Fibroblast of skin of right biceps (primary cell): ENCODE measurements around the gene ADSS1.

Experiments used
- DNase-seq: peaks from one replicate; pipeline ENCODE4 v3.0.0-alpha.2; 2013

ADSS1 gene

DNA sequence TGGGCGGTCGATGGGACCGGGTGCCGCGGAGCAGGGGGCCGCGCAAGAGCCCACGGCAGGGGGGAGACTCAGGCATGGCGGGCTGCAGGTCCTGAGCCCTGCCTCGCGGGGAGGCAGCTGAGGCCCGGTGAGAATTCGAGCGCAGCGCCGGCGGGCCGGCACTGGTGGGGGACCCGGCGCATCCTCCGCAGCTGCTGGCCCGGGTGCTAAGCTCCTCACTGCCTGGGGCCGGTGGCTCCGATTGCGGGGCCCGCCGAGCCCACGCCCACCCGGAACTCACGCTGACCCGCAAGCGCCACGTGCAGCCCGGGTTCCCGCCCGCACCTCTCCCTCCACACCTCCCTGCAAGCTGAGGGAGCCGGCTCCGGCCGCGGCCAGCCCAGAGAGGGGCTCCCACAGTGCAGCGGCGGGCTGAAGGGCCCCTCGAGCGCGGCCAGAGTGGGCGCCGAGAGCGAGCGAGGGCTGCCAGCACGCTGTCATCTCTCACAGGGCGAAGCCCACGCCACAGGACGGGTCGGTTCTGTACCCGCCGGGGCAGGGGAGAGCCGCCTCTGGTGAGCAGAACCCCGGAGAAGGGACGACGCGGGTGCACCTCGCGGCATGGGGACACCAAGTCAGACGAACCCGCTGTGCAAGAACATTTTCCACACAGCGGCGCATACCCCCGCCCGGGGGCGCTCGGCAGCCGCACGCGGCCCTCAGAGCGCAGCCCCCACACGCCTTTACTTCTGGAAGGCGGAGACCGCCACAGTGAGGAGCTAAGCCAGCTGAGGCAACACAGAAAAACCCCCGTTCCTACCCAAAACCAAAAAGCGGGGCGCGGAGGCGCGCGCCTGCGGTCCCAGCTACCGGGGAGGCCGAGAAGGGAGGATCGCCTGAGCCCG, 27.8 kb downstream of the ADSS1 start:
- DNase-seq = no peak

DNA sequence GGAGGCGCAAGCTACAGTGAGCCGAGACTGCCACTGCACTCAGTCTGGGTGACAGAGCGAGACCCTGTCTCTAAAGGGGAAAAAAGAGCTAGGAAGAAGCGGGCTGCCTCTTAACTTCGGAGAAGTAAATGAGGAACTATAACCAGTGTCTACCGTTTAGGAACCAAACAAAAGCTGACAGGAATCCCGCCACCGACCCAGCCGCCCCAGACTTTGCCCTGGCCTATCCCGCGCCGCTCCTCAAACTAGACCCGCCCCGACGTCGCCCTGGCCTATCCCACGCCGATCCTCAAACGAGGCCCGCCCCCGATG, 28.4 kb downstream of the ADSS1 start:
- no peak for DNase-seq

DNA sequence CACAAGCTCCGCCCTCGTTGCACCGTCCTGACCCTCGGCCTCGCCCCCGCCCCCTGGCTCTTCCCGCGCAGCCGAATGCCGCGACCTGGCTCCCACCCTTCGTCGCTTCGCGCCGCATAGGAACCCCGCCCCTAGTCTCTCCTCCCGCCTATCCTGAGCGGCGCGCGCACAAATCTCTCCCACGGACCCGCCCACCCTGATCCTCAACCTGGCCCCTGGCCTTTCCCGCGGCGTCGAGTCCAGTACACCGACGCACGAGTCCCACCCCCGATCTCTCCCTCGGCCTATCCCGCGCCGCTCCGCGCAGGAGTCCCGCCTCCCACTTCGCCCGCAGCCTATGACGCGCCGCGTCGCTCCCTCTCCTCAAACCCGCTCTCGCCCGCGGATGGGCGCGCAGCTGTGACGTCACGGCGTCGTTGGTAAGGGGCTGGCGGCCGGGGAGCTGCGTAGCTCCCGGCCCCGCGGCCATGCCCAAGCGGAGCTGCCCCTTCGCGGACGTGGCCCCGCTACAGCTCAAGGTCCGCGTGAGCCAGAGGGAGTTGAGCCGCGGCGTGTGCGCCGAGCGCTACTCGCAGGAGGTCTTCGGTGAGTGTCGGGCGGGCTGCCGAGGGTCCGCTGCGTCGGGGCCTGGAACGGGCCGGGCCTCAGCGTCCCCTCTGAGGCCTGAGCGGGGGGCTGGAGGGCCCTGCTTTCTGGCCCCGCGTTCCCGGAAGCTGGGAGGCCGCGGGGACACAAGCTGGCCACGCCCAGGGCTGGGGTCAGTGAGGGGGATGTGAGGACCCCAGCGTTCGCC, 28.9 kb downstream of the ADSS1 start, which contains the start of gene SIVA1:
Gene SIVA1 (plus strand): TSS at position 413 of the 793 bp plus-strand sequence. CDS start 55 bp downstream, at position 468.
- DNase-seq = peak; percentile 99

DNA sequence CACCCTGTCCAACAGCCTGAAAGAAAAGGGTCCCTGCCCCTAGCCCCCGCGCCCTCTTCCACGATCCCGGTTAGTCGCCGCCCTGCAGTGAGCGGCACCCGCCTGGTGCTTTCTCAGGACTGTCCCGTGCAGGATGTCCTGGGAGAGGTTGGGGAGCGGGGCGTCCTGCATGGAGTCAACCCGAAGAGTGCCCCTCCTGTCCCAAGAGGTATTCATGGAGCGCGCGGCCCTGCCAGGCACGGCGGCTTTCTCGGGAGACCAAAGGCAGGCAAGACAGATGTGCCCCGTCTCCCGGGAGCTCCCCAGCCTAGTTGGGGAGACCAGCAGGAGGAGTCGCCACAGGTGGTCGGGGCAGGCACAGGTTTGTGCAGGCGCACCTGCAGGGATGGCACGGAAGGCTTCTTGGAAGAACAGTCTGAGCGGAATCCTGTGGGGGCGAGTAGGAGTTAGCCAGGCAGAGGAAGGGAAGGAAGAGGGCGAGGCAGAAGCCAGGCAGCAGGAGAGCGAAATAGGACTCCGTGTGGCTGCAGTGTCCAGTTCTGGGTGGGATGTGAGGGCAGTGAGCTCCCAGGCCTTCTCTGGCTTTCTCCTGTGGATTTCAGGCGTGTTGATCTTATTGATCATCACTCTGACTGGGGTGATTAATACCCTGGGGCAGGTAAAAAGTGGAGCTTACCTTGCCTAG, 29.6 kb downstream of the ADSS1 start:
- DNase-seq = no peak

DNA sequence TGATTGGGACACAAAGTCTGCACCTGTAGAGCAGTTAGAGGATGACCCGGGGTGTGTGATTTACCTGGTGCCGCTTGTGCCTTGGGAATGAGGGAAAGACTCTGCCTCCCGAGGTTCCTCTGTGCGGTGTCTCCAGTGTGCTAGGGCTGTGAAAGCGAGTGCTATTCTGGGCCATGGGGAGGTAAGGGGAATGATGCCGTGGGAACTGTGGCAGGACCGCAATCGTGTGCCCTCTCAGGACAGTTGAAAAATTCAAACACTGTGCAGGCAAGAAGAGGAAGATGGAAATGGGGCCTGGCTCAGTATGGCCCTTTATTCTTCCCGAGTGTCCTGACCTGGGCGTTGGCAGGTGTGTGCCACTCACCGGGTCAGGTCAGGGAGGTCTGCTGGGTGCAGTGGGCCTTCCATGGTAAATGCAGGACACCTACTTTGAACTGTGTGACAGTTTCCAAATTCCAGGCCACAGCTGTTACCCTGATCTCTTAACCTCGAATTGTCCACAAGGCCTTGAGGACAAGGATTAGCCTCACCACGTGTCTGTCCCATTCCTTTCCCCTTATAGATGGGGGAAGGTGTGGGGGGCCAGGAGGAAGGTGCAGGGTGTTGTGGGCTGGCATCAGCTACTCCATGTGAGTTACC, 30.3 kb downstream of the ADSS1 start:
- no peak for DNase-seq

DNA sequence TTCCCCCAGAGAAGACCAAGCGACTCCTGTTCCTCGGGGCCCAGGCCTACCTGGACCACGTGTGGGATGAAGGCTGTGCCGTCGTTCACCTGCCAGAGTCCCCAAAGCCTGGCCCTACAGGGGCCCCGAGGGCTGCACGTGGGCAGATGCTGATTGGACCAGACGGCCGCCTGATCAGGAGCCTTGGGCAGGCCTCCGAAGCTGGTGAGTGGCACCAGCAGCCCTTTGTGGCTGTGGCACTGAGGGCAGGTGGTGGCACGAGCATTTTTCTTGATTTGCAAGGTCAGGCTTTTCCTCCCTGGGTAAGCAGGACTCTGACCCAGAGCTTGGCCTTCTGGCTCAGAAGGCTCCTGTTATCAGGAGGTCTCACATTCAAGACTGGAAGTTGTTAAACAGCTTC, 31.6 kb downstream of the ADSS1 start:
- no peak for DNase-seq

DNA sequence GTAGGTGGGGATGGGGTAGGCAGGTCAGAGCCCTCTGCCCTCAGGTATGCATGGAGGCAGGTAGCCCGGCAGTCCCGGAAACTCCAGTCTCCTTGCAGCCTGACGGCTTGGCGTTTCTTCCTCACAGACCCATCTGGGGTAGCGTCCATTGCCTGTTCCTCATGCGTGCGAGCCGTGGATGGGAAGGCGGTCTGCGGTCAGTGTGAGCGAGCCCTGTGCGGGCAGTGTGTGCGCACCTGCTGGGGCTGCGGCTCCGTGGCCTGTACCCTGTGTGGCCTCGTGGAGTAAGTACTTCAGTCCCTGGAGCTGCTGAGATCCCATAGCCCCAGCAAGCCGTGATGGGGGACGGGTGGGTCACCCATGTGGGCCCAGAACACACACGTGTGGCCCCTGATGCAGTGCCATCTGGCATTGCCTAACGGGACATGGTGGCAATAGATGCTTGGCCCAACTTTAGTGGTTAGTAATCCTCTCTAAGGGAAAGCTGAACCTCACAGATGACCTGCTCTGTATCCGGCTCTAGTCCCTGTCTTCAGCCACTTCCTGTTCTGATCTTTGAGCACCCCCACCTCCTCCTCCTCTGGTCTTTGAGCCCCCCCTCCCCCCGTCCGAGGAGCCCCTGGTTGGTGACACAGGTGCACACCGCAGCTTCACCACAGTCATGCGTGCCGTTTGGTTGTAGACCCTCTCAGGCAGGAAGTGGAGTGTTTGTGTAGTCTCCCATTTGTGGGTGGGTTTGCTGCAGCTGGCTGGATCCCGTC, 32.6 kb downstream of the ADSS1 start:
- DNase-seq = no peak

DNA sequence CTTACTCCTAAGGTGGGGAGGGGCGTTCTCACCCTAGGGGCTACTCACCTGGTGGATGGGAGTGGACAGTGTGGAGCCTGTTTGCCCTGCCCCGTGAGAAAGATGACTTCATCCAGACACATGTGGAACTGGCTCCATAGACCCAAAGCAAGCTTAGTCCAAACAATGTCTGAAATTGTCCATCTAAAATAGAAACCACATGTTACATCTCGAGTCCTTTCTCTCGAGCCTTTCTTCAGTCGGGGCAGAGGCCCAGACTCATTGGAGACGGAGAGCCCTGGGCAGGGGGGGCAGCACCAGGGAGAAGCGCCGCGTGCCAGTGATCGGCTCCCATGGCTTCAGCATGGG, 33.2 kb downstream of the ADSS1 start:
- no peak for DNase-seq

DNA sequence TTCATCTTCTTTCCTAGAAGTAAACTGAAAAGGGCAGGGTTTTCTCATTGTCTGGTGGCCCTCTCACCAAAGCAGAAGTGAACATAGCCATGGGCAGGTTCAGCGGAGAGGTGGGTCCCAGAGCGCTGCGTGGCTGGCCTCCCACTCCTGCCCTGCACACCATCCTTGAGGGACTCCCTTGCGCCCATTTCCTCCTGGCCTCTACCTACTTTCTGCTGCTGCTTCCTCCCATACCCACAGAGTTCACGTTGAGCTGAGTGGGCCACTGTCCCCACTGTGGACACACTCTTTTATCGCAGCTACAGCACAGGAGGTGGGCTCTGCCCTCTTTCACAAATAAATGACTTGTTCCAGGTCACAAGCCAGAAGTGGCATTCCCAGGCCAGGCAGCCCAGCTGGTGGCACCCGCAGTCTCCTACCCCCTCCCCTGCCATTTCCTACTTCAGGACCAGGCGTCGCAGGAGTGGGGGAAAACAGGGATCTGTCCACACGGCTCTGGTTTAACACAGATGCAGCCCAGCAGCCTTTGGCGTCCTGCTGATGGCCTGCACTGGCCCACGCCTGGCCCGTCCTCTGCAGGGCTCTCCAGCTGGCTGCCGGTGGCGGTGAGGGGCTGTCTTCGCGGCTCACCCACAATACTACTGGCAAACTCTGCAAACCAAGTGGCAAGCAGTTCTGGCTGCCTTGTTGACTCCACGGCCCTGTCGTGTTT, 33.8 kb downstream of the ADSS1 start:
- no peak for DNase-seq

DNA sequence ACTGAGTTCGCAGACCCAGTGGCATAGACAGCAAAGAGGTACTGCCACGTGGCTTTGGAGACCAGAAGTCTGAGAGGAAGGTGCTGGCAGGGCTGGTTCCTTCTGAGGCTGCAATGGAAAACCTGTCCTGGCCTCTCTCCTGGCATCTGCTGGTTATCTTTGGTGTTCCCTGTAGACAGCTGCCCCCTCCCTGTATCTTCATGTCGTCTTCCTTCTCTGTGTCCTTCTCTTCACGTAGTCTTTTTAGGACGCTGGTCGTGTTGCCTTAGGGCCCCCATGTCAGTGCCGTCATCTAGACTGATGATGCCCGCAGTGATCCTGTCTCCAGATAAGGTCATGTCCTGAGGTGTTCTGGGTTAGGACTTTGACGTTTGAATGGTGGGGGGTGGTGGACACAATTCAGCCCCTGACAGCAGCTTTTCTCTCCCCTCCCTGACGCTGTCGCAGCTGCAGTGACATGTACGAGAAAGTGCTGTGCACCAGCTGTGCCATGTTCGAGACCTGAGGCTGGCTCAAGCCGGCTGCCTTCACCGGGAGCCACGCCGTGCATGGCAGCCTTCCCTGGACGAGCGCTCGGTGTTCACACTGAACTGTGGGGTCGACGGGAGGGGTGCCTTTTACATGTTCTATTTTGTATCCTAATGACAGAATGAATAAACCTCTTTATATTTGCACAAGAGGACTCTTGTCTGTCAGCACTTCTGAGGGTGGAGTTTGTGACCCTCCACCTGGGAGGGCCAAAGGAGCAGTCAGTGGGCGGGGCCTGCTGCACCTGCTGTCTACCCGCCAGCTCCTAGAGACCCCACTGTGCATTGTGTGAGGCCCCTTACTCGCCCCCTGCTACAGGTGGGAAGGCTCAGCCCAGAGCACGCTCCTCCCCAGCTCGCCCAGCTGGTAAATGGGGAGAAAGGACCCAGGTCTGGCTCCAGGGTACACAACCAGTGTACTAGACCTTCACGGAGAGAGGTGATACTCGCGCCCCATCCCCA, 35.2 kb downstream of the ADSS1 start:
- DNase-seq = no peak

DNA sequence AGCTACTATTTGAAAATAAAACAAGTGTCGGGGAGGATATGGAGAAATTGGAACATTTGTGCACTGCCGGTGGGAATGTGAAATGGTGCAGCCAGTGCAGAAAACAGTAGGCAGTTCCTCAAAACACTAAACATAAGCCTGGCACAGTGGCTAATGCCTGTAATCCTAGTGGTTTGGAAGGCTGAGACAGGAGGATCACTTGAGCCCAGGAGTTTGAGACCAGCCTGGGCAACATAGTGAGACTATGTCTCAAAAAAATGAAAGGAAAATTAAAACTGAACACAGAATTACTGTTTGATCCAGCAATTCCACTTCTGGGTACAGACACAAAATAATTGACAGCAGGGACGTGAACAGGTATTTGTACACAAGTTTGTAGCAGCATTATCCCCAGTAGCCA, 41.5 kb downstream of the ADSS1 start:
- no peak for DNase-seq

DNA sequence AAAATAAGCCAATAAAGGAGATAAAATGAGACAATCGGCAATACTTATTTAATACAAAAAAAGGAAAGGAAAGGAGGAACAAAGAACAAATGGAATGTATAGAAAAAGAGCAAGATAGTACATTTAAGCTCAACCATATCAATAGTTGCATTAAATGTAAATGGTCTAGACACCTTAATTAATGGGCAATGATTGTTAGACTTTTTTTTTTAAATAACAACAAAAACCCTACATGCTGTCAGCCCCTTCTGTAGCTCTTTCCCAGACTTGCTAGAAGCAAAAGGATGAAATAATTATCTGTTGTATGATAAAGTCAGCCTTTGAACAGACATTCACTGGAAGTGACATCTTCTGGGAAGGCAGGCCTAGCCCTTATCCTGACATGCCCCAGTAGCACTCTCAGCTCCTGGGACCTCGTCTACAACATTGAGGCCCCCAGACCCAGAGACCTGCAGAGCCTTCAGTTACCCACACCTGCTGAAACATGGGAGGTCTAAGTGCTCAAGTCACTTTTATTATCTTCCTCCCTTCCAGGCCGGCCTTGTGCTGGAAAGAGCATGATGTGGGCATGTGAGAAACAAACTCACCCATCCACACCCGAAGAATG, 42.3 kb downstream of the ADSS1 start:
- no peak for DNase-seq

DNA sequence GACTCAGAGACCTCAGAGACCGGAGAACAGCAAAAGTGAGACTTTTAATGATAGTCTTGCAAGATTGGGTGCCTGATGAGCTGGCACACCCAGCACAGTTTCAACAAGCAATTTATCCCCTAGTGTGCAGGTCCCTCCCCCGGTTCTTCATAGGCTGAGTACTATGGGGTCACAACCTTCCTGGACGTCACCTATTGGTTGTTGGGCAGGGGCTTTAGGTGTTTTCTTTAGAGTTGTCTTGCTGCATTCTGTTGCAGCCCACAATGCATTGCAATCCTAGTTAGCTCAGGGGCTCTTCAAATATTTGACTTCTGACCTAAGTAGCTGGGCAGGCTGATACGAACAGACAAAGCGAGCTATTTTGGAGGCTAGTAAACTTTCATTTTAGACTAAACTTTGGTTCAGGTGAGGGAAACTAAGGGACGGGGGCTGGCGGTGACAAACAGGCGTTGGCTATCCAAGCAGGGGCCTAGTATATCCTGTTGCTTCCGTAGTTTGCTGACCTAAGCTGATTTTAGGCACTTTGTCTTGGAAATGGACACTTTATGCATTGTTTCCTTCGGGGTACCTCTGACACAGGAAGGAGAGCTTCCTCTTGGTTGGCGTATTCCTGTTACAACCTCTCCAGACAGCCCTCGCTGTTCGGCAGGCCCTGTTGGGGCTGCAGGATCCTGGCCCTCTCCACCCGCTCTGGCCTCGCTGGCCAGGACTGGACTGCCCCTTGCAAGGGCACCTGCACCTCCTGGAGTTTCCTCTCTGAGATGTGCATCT, 43.0 kb downstream of the ADSS1 start:
- no peak for DNase-seq

DNA sequence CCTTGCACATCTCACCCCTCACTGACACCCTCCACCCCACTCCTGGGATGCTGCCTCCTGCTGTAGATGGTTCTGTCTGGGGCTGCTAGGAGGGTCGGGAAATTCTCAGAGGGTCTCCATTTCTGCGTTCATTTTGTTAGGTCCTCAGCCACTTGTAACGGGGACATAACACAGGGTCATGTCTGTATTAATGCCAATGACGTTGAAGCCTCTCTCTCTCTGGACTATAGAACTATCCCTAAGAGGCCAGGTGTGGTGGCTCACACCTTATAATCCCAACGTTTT, 43.5 kb downstream of the ADSS1 start:
- DNase-seq = no peak

DNA sequence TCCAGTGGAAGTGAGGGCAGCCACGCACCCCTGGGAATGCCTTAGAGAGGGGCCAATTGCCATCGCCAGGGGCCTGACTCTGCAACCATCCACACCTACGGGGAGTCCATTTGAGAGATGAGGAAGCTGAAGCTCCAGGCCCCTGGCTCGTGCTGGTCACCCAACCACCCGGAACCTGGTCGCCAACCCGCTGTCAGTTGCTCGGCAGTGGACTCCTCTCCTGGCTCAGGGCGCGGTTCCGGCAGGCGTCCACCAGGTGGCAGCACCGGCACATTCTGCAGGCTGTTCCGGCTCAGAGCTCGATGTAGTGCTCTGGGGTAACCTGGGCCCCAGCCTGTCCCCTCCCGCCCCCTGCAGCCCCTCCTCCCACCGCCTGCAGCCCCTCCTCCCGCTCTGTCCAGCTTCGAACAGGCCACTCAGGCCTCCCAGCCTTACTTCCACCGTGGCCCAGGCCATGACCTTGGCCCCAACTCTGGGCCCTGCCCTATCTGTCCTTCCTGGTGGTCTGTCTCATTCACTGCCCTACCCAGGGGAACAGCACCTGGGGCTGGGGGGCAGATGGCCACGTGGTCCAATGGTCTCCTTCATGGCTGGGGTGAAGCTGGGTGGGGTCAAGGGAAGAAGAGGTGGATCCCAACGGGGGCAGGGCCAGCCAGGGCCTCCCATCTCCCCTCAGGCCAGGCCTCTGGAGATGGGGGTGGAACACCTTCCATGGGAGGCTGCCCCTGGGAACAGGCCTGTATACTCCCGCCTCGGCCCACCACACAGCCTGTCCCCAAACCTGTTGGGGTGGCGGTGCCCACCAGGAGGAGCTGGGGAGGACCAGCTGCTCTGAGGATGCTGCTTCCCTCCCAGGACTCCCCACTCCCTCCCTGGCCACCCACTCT, 44.7 kb downstream of the ADSS1 start:
- DNase-seq = peak; percentile 72

DNA sequence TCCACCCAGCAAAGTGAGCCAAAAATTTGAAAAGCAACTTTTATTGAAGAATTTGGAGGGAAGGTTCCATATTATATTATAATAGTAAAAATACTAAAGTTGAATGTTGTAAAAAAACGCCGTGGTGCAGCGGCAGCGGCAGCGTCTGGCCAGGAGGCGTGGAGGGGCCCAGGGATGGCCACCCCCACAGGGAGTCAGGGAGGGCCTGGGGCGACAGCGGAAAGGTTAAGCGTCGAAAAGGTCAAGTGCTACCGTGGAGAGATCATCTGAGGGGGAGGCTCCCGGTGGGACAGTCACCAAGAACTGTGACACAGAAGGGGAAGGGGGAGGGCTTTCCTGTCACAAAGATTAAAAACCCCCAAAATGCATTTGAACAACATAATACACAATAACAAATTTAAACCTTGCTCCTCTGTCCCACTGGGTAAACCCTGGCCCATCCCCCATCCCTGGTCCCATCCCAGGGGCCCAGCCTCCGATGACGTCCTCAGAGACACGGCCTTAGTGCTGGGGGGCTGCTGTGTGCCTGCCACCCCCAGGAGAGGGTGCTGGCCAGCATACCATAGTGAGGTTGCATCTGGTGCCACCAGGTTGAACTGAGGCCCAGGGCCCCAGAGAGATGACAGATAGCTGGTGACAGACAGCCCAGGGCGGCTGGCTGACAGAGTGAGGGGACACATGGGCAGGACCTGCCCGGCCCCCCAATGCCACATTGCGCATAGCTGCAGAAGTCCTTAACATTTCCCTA, 45.5 kb downstream of the ADSS1 start:
- no peak for DNase-seq

DNA sequence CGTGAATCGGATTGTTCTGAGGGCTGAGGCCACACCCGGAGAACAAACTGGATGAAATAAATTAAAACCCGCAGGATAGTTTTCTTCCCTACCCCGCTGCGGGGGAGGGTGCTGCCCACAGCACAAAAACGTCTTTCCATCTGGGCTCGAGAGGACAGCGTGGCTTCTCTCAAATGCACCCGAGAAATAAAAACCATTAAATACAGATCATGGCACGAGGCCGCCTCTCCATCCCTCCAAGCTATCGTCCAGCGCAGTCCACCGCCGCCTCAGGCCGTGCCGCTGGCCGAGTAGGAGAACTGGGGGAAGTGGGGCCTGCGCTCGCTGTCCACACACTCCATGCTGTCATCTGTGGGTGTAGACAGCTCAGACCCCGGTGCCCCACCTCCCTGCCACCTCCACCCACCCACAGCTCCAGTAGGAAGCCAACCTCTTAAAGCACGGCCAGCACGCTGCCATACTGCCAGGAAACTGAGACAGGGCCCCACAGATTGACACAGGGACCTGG, 46.1 kb downstream of the ADSS1 start:
- no peak for DNase-seq
